Testis (tissue), 2 donors: ENCODE data around the gene UBE2R2.
"Not testable (repeated sequence)": the region's sequence is repeated elsewhere in the genome, so short reads cannot be mapped to it uniquely, and the experiment has no call there.

Source experiments
- POLR2A ChIP-seq: fragments of 450-650 bp; IDR thresholded peaks from one replicate; pipeline ENCODE4 v1.6.1; 2017; ENCODE audit warnings: antibody characterized with exemption, mild to moderate bottlenecking, moderate library complexity
- TF ChIP-seq, protein P1 (sequence below), 3 experiments: fragments of 450-650 bp in 2 of 3; fragments of 200-600 bp in 1 of 3; sonication (generic) in 1 of 3; IDR thresholded peaks; one replicate each; pipeline ENCODE4 v1.5.1; 2016 to 2019; ENCODE audit warnings: antibody characterized with exemption in 3 of 3, mild to moderate bottlenecking in 2 of 3, moderate library complexity in 1 of 3

DNA sequence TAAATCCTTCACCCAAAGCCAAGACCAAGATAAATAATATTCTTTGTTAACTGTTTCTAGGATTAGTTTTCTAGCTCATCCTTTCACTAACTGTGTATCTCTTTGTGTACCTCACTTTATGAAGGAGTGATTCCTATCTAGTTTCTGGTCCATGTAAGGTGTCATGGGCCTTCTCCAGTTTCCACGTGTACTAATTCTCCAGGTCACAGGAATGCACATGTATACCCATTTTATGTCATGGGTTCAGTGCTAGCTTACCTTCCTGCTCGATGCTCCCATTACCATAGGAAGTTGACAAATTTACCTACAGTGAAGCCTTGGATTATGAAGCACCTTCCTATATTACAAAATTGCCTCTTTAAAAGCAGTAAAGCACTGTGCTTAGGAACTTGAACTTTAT lies 27.5 kb upstream of the UBE2R2 start:
- TF ChIP-seq, protein P1, sequence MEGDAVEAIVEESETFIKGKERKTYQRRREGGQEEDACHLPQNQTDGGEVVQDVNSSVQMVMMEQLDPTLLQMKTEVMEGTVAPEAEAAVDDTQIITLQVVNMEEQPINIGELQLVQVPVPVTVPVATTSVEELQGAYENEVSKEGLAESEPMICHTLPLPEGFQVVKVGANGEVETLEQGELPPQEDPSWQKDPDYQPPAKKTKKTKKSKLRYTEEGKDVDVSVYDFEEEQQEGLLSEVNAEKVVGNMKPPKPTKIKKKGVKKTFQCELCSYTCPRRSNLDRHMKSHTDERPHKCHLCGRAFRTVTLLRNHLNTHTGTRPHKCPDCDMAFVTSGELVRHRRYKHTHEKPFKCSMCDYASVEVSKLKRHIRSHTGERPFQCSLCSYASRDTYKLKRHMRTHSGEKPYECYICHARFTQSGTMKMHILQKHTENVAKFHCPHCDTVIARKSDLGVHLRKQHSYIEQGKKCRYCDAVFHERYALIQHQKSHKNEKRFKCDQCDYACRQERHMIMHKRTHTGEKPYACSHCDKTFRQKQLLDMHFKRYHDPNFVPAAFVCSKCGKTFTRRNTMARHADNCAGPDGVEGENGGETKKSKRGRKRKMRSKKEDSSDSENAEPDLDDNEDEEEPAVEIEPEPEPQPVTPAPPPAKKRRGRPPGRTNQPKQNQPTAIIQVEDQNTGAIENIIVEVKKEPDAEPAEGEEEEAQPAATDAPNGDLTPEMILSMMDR (IDR thresholded peaks at IDR 0.05) = not testable (repeated sequence)
- TF ChIP-seq POLR2A = not testable (repeated sequence)
